Suprapubic skin (tissue), 4 donors: Measurements from ENCODE around the gene HEXIM1. TPM values are rescaled to one million over a fixed set of nuclear protein-coding genes. Genes with fewer than 3 reads are reported as not detected.
"Not testable (repeated sequence)": the region's sequence is repeated elsewhere in the genome, so short reads cannot be mapped to it uniquely, and the experiment has no call there.

Experiments used
- DNase-seq, 2 donors: peaks; one replicate each; pipeline ENCODE4 v3.0.0-alpha.2; 2019; ENCODE audit warnings: low spot score in 2 of 2
- H3K27ac ChIP-seq: fragments of 200-600 bp; sonication (generic); one replicate; pipeline ENCODE4 v1.5.1; 2019
- H3K27me3 ChIP-seq: fragments of 200-600 bp; sonication (generic); one replicate; pipeline ENCODE4 v1.5.1; 2019
- H3K36me3 ChIP-seq: fragments of 200-600 bp; sonication (generic); one replicate; pipeline ENCODE4 v1.5.1; 2019
- H3K4me1 ChIP-seq: fragments of 200-600 bp; sonication (generic); one replicate; pipeline ENCODE4 v1.5.1; 2019
- H3K4me3 ChIP-seq: fragments of 200-600 bp; sonication (generic); one replicate; pipeline ENCODE4 v1.5.1; 2019; ENCODE audit warnings: mild to moderate bottlenecking
- H3K9me3 ChIP-seq: fragments of 200-600 bp; sonication (generic); one replicate; pipeline ENCODE4 v1.5.1; 2019
- CTCF ChIP-seq, 2 donors: fragments of 200-600 bp in 1 of 2; fragments of 450-650 bp in 1 of 2; sonication (generic) in 1 of 2; IDR thresholded peaks; one replicate each; pipeline ENCODE4 v1.5.1; 2016 to 2019; ENCODE audit warnings: antibody characterized with exemption in 2 of 2, mild to moderate bottlenecking in 1 of 2, moderate library complexity in 1 of 2
- EP300 ChIP-seq: sonication (generic); formaldehyde crosslinking; IDR thresholded peaks from one replicate; pipeline ENCODE4 v1.6.1; 2017; ENCODE audit warnings: antibody characterized with exemption
- POLR2A ChIP-seq, 2 donors: fragments of 450-650 bp; IDR thresholded peaks; one replicate each; pipeline ENCODE4 v1.6.1; 2017; ENCODE audit warnings: antibody characterized with exemption in 2 of 2, mild to moderate bottlenecking in 2 of 2, moderate library complexity in 2 of 2
- POLR2AphosphoS5 ChIP-seq, 3 donors: sonication (generic); formaldehyde crosslinking; IDR thresholded peaks; one replicate each; pipeline ENCODE4 v1.6.1; 2017; ENCODE audit warnings: antibody characterized with exemption in 3 of 3
- WGBS: methylation state at CpG from one replicate; pipeline ENCODE4 v1.1.5; 2018; 5-methylcytosine and 5-hydroxymethylcytosine counted together
- total RNA-seq, 4 donors: library from RNA; depleted of rRNA; stranded (reverse); fragments of >200 nt; gene quantifications; one replicate each; pipeline ENCODE4 v1.1.0, GENCODE V29; 2016

Gene HEXIM1
- total RNA-seq, 4 donors from 2014 or later: 23.1 to 35.6 (median 27.8) TPM

GRCh38 chr17:45123076-45123770 lies 25.1 kb upstream of the HEXIM1 start:
- peak overlapping the region; percentile 65 for H3K27ac ChIP-seq
- 92% methylated on average over 6 of the region's 6 CpGs for WGBS
- no peak overlapping the region for H3K4me3 ChIP-seq
- H3K4me1 ChIP-seq: peaks cover 39% of the 10 kb centered on the region
- H3K36me3 ChIP-seq: peaks cover 21% of the 10 kb centered on the region
- no peak for DNase-seq
- no peaks in the 10 kb centered on the region for H3K27me3 ChIP-seq
- TF ChIP-seq CTCF (IDR thresholded peaks at IDR 0.05): no peak
- TF ChIP-seq POLR2A (IDR thresholded peaks at IDR 0.05): no peak
- TF ChIP-seq POLR2AphosphoS5 (IDR thresholded peaks at IDR 0.05): no peak
- TF ChIP-seq EP300: no peak
- no peaks in the 10 kb centered on the region for H3K9me3 ChIP-seq

GRCh38 chr17:45123930-45124796 lies 24.1 kb upstream of the HEXIM1 start:
- H3K4me3 ChIP-seq: no peak overlapping the region
- 61% methylated on average over 10 of the region's 15 CpGs for WGBS
- H3K27me3 ChIP-seq: no peaks in the 10 kb centered on the region
- H3K36me3 ChIP-seq: peaks cover 15% of the 10 kb centered on the region
- H3K9me3 ChIP-seq: no peaks in the 10 kb centered on the region
- peaks cover 49% of the 10 kb centered on the region for H3K4me1 ChIP-seq
- peak in 1 of 2 donors; percentile 88 for DNase-seq
- H3K27ac ChIP-seq: peak overlapping the region; percentile 65
- TF ChIP-seq POLR2AphosphoS5 (IDR thresholded peaks at IDR 0.05): no peak
- no peak for TF ChIP-seq CTCF (IDR thresholded peaks at IDR 0.05)
- no peak for TF ChIP-seq POLR2A (IDR thresholded peaks at IDR 0.05)
- TF ChIP-seq EP300: no peak

GRCh38 chr17:45124797-45125122 lies 23.5 kb upstream of the HEXIM1 start:
- H3K27me3 ChIP-seq, H3K9me3 ChIP-seq, H3K36me3 ChIP-seq, DNase-seq, H3K4me3 ChIP-seq: not testable (repeated sequence)
- Histone ChIP-seq H3K27ac (peak overlapping the region; percentile 65), H3K4me1 (peaks cover 55% of the 10 kb centered on the region)
- 59% methylated on average over 5 of the region's 5 CpGs for WGBS

GRCh38 chr17:45125509-45125908 lies 22.8 kb upstream of the HEXIM1 start:
- no peak for DNase-seq
- Histone ChIP-seq H3K9me3 (no peaks in the 10 kb centered on the region), H3K4me1 (peaks cover 62% of the 10 kb centered on the region), H3K27me3 (no peaks in the 10 kb centered on the region), H3K36me3 (peaks cover 6% of the 10 kb centered on the region), H3K27ac (no peak overlapping the region), H3K4me3 (no peak overlapping the region)
- 97% methylated on average over 8 of the region's 8 CpGs for WGBS
- TF ChIP-seq EP300: no peak
- TF ChIP-seq POLR2A (IDR thresholded peaks at IDR 0.05): no peak
- no peak for TF ChIP-seq POLR2AphosphoS5 (IDR thresholded peaks at IDR 0.05)
- TF ChIP-seq CTCF (IDR thresholded peaks at IDR 0.05): no peak

DNA sequence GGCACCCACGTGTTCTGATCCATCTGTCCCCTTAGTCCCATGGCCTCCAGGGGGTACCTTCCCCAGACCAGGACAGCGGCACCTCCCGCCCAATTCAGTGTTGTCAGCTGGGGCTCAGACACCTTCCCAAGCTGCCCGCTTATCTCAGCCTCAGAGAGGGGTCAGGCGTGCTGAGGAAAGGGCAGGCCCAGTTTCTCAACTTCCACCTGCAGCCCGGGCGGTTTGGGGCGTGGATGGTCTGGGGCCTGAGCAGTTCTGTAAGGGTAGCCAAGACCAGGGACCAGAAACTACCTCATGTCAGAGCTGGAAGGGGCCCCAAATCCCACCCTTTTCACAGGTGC lies 21.1 kb upstream of the HEXIM1 start:
- TF ChIP-seq POLR2A (IDR thresholded peaks at IDR 0.05) (no peak), EP300 (no peak), POLR2AphosphoS5 (IDR thresholded peaks at IDR 0.05) (no peak), CTCF (IDR thresholded peaks at IDR 0.05) (no peak)
- H3K4me3 ChIP-seq: no peak overlapping the region
- no peak for DNase-seq
- no peaks in the 10 kb centered on the region for H3K9me3 ChIP-seq
- no peaks in the 10 kb centered on the region for H3K27me3 ChIP-seq
- H3K4me1 ChIP-seq: peaks cover 79% of the 10 kb centered on the region
- H3K36me3 ChIP-seq: no peaks in the 10 kb centered on the region
- 75% methylated on average over 8 of the region's 8 CpGs for WGBS
- H3K27ac ChIP-seq: peak overlapping the region; percentile 61
